IMR-90 (cell line): ENCODE measurements around the gene YAF2. TPM values are rescaled to one million over a fixed set of nuclear protein-coding genes. Genes with fewer than 3 reads are reported as not detected.

Experiments
- ATAC-seq: fragments of 200-7000 bp; cut with Tn5 transposase; 2 replicates; pipeline ENCODE4 v1.9.1; 2020; ENCODE audit warnings: low read depth, mild to moderate bottlenecking, moderate library complexity
- BruUV-seq: library from RNA; stranded (reverse); fragments of 400-500 nt; replicated peaks from 2 replicates; lab custom pipeline; 2021; lab: Mats Ljungman, UMichigan
- CTCF ChIA-PET: fragments of 300-600 bp; formaldehyde crosslinking; extraction: SDS; loops from one replicate; lab custom pipeline; 2021; ENCODE audit warnings: antibody characterized with exemption; lab: Yijun Ruan, JAX
- POLR2A ChIA-PET: fragments of 300-600 bp; sonication (Branson Sonifier 250); formaldehyde crosslinking; loops from one replicate; lab custom pipeline; 2022; ENCODE audit warnings: antibody characterized with exemption; ENCODE audit not compliant: unreplicated experiment; lab: Charles Lee
- DNase-seq: peaks from one replicate; pipeline ENCODE4 v3.0.0; 2013
- H2AFZ ChIP-seq: replicated peaks from 2 replicates; pipeline ENCODE3; 2013; ENCODE audit warnings: low read length, mild to moderate bottlenecking; ENCODE audit not compliant: poor library complexity
- H2AK5ac ChIP-seq: 2 replicates; pipeline ENCODE4 v1.6.1; 2013; ENCODE audit warnings: low read depth, low read length, inconsistent platforms
- H2AK9ac ChIP-seq: replicated peaks from 2 replicates; pipeline ENCODE3; 2013; ENCODE audit warnings: mild to moderate bottlenecking, low read depth, low read length, moderate library complexity; ENCODE audit not compliant: poor library complexity
- H2BK120ac ChIP-seq: 2 replicates; pipeline ENCODE4 v1.6.1; 2013; ENCODE audit warnings: low read depth, low read length, inconsistent platforms
- H2BK15ac ChIP-seq: 3 replicates; pipeline ENCODE4 v1.6.1; 2013; ENCODE audit warnings: low read depth, low read length, inconsistent platforms
- H2BK20ac ChIP-seq: 2 replicates; pipeline ENCODE4 v1.6.1; 2013; ENCODE audit warnings: low read depth, mild to moderate bottlenecking, inconsistent platforms, low read length, moderate library complexity
- H2BK5ac ChIP-seq: 2 replicates; pipeline ENCODE4 v1.6.1; 2013; ENCODE audit warnings: mild to moderate bottlenecking, low read depth, low read length, inconsistent platforms; ENCODE audit not compliant: poor library complexity, severe bottlenecking
- H3K14ac ChIP-seq: replicated peaks from 2 replicates; pipeline ENCODE4 v1.6.1; 2013; ENCODE audit warnings: low read depth, low read length, inconsistent platforms
- H3K18ac ChIP-seq: 2 replicates; pipeline ENCODE4 v1.6.1; 2013; ENCODE audit warnings: low read depth, low read length, control low read depth
- H3K23ac ChIP-seq: 2 replicates; pipeline ENCODE4 v1.6.1; 2013; ENCODE audit warnings: low read depth, low read length, inconsistent platforms
- H3K27ac ChIP-seq: 2 replicates; pipeline ENCODE4 v1.5.1; 2013; ENCODE audit warnings: mild to moderate bottlenecking, control low read depth, low read length; ENCODE audit not compliant: insufficient read depth
- H3K27me3 ChIP-seq: 2 replicates; pipeline ENCODE4 v1.6.1; 2013; ENCODE audit warnings: low read length; ENCODE audit not compliant: control insufficient read depth, insufficient read depth
- H3K36me3 ChIP-seq: 2 replicates; pipeline ENCODE4 v1.6.1; 2013; ENCODE audit warnings: low read length, mixed read lengths; ENCODE audit not compliant: control insufficient read depth, insufficient read depth
- H3K4ac ChIP-seq: 2 replicates; pipeline ENCODE4 v1.6.1; 2013; ENCODE audit warnings: low read depth, low read length, inconsistent platforms
- H3K4me1 ChIP-seq: 2 replicates; pipeline ENCODE4 v1.6.1; 2013; ENCODE audit warnings: low read length, mixed read lengths; ENCODE audit not compliant: control insufficient read depth, insufficient read depth
- H3K4me2 ChIP-seq: 2 replicates; pipeline ENCODE4 v1.6.1; 2013; ENCODE audit warnings: low read depth, mild to moderate bottlenecking, control low read depth, low read length, moderate library complexity
- H3K4me3 ChIP-seq: 2 replicates; pipeline ENCODE4 v1.5.1; 2013; ENCODE audit warnings: low read depth, mild to moderate bottlenecking, control low read depth, low read length, moderate library complexity; ENCODE audit not compliant: insufficient read depth
- H3K56ac ChIP-seq: 2 replicates; pipeline ENCODE4 v1.6.1; 2013; ENCODE audit warnings: low read length, inconsistent platforms; ENCODE audit not compliant: insufficient read depth; ENCODE audit errors: extremely low read depth
- H3K79me1 ChIP-seq, 2 experiments: 2 replicates each; pipeline ENCODE4 v1.6.1; 2013; ENCODE audit warnings: low read length in 2 of 2, inconsistent platforms in 1 of 2, low read depth in 1 of 2
- H3K9ac ChIP-seq: 2 replicates; pipeline ENCODE4 v1.6.1; 2013; ENCODE audit warnings: low read depth, low read length, control low read depth
- H3K9me1 ChIP-seq: 2 replicates; pipeline ENCODE4 v1.6.1; 2013; ENCODE audit warnings: low read length, inconsistent platforms; ENCODE audit not compliant: insufficient read depth
- H3K9me3 ChIP-seq: 2 replicates; pipeline ENCODE4 v1.6.1; 2013; ENCODE audit warnings: low read length; ENCODE audit not compliant: control insufficient read depth, insufficient read depth
- H4K20me1 ChIP-seq: 2 replicates; pipeline ENCODE4 v1.6.1; 2013; ENCODE audit warnings: low read length, inconsistent platforms; ENCODE audit not compliant: insufficient read depth
- H4K5ac ChIP-seq: 2 replicates; pipeline ENCODE4 v1.6.1; 2013; ENCODE audit warnings: mild to moderate bottlenecking, low read depth, low read length, control low read depth
- H4K8ac ChIP-seq, 2 experiments: 2 replicates each; pipeline ENCODE4 v1.6.1; 2013; ENCODE audit warnings: low read depth in 2 of 2, low read length in 2 of 2, control low read depth in 1 of 2, inconsistent platforms in 1 of 2
- H4K91ac ChIP-seq: 2 replicates; pipeline ENCODE4 v1.6.1; 2013; ENCODE audit warnings: low read depth, low read length, inconsistent platforms; ENCODE audit not compliant: insufficient read depth
- SMC3 ChIP-seq: fragments of 150-350 bp; IDR thresholded peaks from 2 replicates; pipeline ENCODE4 v1.6.1; 2016; ENCODE audit warnings: low read depth, mild to moderate bottlenecking, antibody characterized with exemption, low read length, moderate library complexity
- WGBS, 2 experiments: methylation state at CpG; one replicate each; pipeline versions ENCODE4 v1.1.5 to v1.1.7; 2013; ENCODE audit warnings: missing lambda C conversion rate in 2 of 2; ENCODE audit not compliant: insufficient read length in 1 of 2; ENCODE audit errors: extremely low coverage in 2 of 2; 5-methylcytosine and 5-hydroxymethylcytosine counted together
- dilution Hi-C: fragments of 300-500 bp; cut with HindIII; formaldehyde crosslinking; loops from one replicate; pipeline ENCODE4 v1.14.3; 2018; ENCODE audit warnings: low sequenced_read_pairs; ENCODE audit not compliant: unreplicated experiment
- in situ Hi-C: fragments of 300-500 bp; cut with MboI; formaldehyde crosslinking; loops from 3 replicates; pipeline ENCODE4 v1.14.3; 2019; ENCODE audit warnings: low sequenced_read_pairs, inconsistent platforms, mixed read lengths
- intact Hi-C: fragments of 100-400 bp; cut with micrococcal nuclease; formaldehyde crosslinking; loops from 2 replicates; pipeline ENCODE4 v1.10.0; 2022
- polyA plus RNA-seq, 3 experiments: library from polyadenylated mRNA; depleted of rRNA; stranded (reverse); fragments of >200 nt; gene quantifications; 2 replicates each; pipeline ENCODE4 v1.2.3, GENCODE V29; 2012; ENCODE audit warnings: low replicate concordance in 1 of 3
- total RNA-seq: library from RNA; depleted of rRNA; stranded (reverse); fragments of >200 nt; gene quantifications from 2 replicates; pipeline ENCODE4 v1.2.3, GENCODE V29; 2012

YAF2 gene
- total and polyA plus RNA-seq, 2 of the 4 experiments (the other 2 are of a cell fraction), result 7.9 to 14.2 TPM

DNA sequence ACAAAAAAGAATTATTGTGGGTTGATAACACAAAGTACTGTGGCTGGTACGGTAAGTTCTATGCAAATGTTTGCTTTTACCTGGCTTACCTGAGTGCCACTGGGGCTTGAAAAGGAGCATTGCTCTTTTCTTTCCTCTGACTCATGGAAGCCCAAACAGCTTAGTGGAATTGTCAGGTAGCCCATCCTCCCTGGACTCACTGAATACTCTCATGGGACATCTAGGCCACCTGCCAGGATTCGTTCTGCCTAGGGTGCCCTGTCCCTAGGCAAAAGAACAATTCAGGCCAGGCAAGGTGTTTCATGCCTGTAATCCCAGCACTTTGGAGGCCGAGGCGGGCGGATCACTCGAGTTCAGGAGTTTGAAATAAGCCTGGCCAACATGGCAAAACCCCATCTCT lies 22.5 kb upstream of the YAF2 start:
- Histone ChIP-seq H3K9me1 (no peaks in the 10 kb centered on the region), H3K4me2 (no peak overlapping the region), H3K56ac (no peak overlapping the region), H4K8ac (no peak overlapping the region), H2BK20ac (no peak overlapping the region), H3K4me3 (no peak overlapping the region), H3K18ac (no peak overlapping the region), H2BK15ac (no peak overlapping the region), H2AK5ac (no peak overlapping the region), H3K14ac (no peak overlapping the region), H2AK9ac (no peak overlapping the region), H4K20me1 (no peaks in the 10 kb centered on the region), H4K5ac (no peak overlapping the region), H3K4ac (no peak overlapping the region), H4K91ac (no peak overlapping the region), H3K23ac (no peak overlapping the region), H3K4me1 (no peaks in the 10 kb centered on the region), H3K27ac (no peak overlapping the region), H2BK5ac (no peak overlapping the region), H3K9me3 (no peaks in the 10 kb centered on the region), H2AFZ (no peak overlapping the region), H3K27me3 (no peaks in the 10 kb centered on the region), H3K36me3 (no peaks in the 10 kb centered on the region), H3K79me1 (no peaks in the 10 kb centered on the region), H3K9ac (no peak overlapping the region), H2BK120ac (no peak overlapping the region)
- in situ Hi-C loops, result no loop called here
- 81% methylated on average over 2 of the region's 6 CpGs; no CpG with 5 or more reads in 1 of the 2 experiments for WGBS, 2 experiments
- dilution Hi-C loops, result no loop called here
- CTCF ChIA-PET, result no interaction called here
- POLR2A ChIA-PET, result no interaction called here
- intact Hi-C loops, result no loop called here
- ATAC-seq (no peak), DNase-seq (no peak)
- TF ChIP-seq SMC3, result no peak
- no TSS peak for BruUV-seq
